Subcutaneous adipose tissue (tissue), 4 donors: Measurements from ENCODE around the gene QSOX2. TPM values are rescaled to one million over a fixed set of nuclear protein-coding genes. Genes with fewer than 3 reads are reported as not detected.

Source experiments
- CTCF ChIP-seq: fragments of 450-650 bp; IDR thresholded peaks from one replicate; pipeline ENCODE4 v1.5.1; 2016; ENCODE audit warnings: low read depth, mild to moderate bottlenecking, control low read depth, antibody characterized with exemption, moderate library complexity
- total RNA-seq, 4 donors: library from RNA; depleted of rRNA; stranded (reverse); fragments of >200 nt; gene quantifications; one replicate each; pipeline ENCODE4 v1.1.0, GENCODE V29; 2016

The QSOX2 gene
- total RNA-seq, 4 donors from 2014 or later, result 3.7 to 5.3 (median 4.5) TPM

- no peak for TF ChIP-seq CTCF
Observed at GRCh38 chr9:136291306-136292025, 45.9 kb upstream of the QSOX2 start.

DNA sequence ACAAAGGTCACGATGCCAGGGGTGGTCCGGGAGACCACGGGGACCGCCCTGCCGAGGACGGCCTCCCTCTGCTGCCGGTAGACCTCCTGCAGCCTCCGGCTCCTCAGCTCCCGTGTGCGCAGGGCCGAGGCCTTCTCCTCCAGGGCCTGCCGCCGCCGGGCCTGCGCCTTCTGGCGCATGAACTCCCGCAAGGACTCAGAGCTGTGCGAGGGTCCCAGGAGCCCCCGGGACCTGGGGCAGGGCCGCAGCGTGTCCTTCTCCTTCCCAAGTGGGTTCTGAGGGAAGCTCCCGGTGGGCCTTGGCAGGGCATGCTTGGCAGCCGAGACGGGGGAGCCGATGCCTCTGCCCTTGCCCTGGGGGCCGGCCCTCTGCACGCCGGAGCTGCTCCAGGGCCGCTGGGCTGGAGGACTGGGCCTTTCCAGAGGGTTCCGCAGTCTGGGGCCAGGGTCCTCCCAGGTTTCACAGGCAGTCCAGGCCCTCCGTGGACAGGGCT lies 44.9 kb upstream of the QSOX2 start:
- TF ChIP-seq CTCF, result no peak

DNA sequence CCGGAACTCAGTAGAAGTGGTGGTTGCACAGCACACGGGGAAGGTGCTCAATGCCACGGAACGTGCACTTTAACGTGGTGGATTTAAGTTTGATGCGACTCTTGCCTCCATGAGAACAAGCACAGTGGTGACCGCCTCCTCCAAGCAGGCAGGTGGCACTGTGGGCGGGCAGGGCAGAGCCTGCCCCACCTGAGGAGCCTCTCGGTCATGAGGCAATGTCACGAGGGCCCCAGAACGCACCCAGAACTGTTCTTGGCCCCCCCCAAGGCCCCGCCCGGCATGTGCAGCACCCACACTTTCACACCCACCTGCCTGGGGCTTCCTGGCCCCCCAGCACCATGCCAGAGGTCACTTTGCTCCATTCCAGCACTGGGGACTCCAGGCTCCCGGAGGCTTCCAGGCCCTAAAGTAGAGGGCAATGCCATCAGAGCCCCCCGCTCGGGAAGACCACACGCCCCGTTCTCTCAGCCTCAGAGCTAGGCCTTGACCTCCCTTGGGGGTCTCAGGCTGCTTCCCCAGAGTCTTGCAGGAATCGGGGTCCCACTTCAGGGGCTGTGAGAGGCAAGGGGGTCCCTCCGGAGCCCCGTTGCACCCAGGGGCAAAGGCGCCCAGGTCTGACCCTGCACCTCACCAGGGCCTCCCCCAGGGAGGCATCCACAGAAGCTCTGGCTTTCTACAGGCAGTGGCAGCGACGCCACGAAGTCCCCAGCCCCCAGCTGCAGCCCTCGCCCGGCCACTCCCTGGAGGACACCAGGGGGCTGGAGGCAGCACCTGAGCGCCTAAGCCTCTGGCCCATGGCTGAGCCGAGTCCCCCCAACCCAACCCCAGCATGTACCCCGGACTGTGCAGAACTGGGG lies 44.3 kb upstream of the QSOX2 start:
- TF ChIP-seq CTCF, result no peak

DNA sequence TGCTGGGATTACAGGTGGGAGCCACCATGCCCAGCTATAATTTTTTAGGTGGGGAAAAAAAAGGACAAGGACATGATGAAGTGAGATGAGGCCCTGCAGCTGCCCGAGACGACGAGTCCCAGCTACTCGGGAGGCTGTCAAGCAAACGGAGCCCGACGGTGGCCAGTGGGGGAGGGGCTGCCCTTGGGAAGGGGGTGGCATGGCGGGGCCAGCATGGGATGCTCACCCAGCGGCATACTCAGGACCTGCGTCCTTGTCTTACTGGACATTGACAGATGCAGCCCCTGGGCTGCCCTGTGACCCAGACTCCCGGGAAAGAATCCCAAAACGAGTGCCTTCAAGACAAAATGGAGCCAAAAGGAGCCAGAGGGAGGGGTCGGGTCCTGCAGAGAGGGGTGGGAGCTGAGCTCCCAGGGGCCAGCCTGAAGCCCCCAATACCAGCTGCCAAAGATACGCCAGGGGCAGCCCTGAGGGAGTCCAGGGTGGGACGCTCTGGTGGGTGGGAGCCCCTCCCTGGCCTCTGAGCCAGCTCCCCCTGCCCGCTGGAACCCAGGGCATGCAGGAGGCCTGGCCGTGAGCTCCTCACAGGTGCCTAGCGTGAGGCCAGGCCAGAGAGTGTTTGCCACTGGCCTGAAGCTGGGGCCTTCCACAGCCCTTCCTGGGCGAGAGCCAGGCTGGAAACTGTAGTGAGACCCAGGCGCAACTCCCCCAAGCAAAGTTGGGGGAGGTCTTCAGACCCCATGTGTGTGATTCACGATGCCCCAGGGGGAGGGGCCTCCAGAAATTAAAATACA lies 42.5 kb upstream of the QSOX2 start:
- TF ChIP-seq CTCF, result no peak

- TF ChIP-seq CTCF, result no peak
Observed at GRCh38 chr9:136286987-136287379, 41.4 kb upstream of the QSOX2 start.

DNA sequence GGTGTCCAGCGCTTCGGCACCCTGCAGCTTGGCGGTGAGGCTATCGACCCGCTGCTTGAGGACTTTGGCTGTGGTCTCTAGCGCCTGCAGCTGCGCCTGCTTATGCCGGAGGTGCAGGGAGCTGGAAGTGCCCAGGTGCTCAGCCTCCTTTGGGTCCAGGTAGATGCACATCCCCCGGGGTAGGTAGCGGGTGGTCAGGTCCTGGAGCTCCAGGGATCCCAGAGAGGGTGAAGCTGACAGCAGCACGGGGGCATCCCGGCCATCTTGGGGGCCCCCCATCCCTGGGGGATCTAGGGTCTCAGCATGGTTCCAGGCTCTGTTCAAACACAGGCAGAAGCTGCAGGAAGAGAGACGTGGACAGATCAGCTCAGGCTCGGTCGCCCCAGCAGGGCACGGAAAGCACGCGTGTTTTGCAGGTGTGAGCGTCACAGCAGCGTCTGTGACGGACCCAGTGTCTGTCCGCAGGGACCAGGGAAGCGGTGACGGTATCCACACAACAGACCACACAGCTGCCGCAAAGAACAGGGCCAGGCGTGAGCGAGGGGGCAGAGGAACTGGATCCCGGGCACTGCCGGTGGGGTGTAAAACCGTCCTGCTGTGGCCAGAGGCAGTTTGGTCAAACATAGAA lies 40.9 kb upstream of the QSOX2 start:
- no peak for TF ChIP-seq CTCF
